Right forelimb (tissue), 1 donor: ENCODE data around the gene DPP4.
A peak's percentile ranks its signal among the peaks of the same experiment; 100 is the strongest.

Source experiments
- DNase-seq: peaks from one replicate; pipeline ENCODE4 v3.0.0-alpha.2; 2018

The DPP4 gene

DNA sequence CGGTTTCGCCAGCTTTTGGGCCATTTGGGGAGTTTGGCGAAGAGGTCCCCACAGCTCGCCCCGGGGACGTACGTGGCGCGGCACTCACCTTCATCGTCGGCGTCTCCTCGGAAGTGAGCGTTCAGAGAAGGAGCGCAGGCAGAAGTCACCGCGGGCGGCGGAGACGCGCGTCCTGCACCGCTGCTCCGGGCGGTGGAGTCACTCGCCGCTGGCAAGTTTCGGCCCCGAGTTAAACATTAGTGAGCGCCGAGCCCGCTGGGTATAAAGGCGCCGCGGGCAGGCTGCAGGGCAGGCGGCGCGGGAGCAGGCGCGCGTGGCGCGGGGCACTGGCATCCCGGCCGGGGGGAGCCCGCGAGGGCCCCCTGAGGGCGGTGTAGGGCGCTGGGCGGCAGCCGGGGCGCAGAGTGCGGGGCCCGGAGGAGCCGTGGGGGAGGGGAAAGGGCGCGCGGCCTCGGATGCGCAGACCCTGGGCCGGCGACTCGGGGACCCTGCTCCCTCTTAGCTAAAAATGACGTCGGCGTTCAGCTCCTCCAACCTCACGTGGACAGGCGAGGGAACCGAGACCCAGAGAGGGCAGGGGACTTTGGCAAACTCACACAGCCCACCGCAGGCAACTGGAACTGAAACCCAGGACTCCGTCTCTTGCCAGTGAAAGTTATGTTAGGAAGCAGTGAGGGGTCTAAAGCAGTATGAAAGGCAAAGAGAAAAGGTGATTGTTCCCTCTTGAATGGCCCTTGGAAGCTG is at the start of gene DPP4:
Gene DPP4 (minus strand): TSS at position 328 of the 744 bp plus-strand sequence. CDS start 234 bp downstream, at position 94.
- peak; percentile 56 for DNase-seq

DNA sequence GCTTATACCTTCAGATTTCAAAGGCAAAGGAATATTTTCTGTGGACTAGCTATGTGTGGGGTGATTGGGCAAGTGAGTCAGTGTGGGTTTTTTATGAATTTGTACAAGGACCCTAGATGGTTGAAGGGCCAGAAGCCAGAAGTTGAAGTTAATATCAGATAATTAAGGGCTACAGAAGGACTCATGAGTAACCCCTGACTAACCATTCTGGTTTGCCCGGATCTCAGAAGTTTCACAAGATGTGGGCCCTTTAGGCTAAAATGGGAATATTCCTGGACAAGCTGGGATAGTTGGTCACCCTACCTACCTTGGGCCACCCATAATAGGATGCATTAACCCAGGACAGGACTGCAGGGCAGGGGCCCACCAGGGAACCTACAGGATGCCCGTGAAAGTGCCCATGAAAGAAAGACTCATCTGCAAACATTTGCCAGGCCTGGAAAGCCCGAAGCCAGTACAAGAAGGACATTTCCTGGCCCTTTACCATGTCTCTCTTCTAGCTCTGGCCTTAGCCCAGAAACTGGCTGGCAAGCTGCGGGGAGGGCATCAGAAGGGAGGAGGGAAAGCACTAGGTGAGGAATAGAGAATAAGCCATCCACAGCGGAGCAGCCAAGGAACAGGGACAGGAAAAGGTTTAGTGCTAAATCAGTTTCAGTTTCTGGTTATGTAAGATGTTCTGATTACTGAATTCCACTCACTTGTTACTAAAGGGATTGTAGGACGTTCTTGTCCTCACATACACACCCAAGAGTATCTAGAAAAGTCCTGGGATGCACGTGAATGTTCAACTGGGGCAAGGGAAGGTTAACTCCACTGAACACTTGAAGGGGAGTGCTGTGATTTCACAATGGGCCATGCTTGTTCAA is 44.4 kb upstream of the DPP4 start:
- no peak for DNase-seq

DNA sequence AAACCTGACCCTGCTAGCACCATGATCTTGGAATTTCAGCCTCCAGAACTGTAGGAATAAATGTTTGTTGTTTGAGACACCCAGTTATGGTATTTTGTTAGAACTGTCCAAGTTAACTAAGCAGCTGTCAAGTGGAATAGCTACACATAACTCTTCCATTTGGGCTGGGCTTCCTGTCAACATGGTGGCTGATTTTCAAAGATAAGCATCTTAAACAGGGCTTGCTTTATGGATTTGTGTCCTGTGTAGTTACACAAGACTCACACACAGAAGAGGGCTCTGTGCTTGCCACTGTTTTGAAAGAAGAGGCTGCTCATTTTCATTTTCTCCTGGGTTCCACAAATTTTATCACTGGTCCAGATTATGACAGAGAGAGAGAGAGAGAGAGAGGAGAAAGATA is 42.3 kb upstream of the DPP4 start:
- no peak for DNase-seq

DNA sequence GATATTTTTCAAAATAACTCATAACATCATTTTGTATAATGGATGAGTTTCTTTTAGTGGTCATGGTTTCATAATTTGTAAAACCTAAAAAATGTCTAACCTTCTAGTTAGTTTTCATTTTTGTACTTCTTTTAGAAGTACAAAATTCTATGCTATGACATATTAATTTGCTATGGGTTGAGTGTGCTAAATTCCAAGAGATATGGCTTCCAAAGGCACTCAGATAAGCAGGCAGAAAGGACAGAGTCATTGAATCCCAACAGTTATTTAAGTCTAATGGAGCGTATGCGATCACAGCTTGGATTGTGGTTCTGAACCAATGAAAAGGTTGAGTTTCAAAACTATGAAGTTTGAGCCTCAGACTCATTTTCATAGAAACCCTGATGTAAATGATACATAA is 41.1 kb upstream of the DPP4 start:
- no peak for DNase-seq

DNA sequence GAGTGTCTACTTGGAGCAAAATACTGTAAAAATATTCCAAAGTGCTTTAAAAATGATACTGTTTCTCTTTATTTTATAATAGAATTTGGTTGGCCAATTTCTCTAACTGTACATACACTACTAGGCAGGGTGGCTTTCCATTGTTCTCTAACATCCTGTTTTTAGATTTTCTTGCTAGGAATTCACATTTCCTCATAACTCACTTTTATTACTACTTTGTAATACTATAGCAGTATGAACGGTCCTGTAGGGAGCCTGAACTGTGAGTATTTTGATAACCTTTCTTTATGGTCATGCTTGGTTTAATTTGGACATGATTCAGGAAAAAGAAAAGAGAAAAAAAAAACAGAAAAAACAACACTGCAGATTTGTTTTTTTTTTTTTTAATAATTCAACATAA is 40.3 kb upstream of the DPP4 start:
- no peak for DNase-seq

DNA sequence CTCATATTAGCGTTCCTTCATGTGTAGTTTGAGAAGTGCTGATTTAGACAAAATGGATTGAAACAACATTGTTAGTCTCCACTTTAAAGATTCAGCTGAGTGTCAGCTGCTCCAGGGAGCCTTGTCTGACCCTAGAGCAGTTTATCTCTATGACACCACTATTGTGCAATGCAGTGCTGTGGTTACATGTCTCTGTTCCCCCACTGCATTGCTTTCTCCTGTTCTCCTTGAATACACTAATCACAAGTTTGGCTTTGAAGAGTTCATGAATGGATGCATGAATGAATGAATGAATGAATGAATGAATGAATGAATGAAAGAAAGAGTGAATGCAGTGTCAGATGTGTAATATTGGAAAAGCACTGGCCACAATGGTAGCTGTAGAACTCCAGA is 39.8 kb upstream of the DPP4 start:
- no peak for DNase-seq

DNA sequence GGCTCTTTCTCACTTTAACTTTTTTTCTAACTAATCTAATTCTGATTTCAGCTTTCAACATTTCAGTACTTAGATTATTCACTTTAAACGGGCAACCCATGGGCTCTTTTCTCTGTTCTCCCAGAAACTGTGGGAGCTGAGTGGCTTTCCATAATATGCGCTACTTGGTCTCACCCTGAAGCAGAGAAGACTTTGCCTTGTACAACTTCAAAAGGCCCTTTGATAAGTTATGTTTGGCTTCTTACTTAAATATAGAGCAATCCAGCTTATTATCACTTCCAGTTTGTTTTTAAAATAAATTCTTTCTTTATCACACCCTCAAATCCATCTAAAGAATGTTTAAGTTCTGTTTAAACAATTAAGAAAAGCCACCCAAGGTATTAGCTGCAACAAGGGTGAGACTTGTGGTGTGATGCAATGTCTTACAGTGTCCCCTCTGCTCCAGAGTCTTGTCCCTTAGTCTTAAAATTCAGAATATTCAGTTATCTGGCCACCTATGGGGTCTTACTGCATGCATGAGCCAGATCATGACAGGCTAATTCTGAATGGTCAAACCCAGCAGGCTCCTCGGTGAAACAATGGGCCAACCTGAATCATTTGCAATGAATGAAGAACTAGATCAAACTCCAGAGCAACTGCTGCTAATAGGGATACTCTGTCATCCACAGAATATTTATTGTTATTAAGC is 39.2 kb upstream of the DPP4 start:
- DNase-seq = no peak

DNA sequence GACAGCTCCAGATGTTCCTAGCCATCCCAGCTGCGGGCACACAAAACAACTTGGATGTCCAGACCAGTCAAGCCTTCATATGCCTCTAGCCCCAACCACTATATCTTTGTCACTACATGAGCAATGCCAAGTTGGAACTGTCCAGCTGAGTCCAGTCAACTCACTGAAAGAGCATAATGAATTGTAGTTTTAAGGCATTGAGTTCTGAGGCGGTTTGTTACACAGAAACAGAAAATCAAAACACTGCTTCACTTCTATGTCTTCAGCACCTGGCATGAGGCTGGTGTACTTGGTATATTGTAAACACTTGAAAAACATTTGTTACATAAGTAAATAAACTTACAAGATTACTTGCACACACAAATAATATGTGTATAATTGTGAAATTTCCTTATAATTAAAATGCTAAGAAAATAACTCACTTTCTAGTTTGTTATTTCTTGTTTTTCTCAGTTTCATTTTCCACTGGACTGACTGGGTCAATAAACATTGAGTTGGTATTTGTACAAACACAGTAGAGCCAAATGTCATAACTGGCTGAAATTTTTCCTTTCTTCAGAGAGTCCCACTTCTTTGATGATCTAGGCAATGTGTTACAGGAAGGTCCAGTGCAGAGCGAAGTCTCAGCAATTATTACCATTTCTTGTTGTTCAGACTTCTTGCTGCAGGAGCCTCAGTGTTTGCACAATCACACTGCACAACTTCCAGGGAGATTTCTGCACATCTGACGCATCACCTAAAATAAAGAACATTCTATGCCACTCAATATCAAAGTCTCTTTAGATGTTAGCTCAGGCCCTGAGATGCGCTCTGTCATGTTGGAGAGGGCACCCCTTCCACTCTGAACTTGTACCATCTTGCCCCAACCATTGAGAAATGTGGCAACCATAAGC is 38.2 kb upstream of the DPP4 start:
- no peak for DNase-seq

DNA sequence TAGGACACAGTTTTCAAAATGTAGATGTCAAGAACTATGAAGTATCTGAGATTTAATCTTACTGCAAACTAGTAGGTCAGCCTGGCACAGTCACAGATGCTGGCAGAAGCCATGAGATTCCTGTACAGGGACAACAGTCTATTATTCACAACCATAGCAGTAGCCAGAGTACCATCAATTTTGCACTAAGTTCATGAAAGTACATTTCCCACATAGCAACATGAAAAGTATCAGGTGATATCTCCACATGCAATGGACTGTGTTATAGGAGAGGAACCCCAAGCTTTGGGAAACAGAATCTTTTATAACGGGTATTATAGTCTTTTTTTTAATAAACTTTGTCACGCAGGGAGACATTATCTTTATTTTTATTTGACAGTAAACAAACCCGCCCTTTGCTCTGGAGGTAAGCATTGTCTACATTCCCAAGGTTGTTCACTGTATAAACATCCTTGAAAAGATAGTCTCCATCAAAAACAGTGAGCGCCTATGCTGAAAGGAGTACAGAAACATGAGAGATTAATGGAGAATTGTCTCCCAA is 33.4 kb upstream of the DPP4 start:
- DNase-seq = no peak

DNA sequence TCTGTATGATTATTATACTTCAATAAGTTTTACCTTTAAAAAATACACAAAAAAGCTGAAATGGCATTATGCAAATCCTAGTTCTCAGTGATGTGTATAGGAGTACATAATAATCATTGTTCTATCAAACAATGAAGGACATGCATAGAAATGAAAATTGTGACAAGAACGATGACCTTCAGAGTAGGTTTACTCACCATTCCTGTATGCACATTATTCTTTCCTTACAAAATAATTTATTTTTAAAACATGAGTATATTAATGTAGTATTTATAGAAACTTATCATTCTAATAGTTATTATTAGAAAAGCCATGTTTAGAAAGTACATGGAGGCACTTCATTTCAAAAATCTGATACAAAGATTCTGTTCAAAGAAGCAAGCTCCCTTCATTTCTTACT is 32.7 kb upstream of the DPP4 start:
- DNase-seq = no peak

DNA sequence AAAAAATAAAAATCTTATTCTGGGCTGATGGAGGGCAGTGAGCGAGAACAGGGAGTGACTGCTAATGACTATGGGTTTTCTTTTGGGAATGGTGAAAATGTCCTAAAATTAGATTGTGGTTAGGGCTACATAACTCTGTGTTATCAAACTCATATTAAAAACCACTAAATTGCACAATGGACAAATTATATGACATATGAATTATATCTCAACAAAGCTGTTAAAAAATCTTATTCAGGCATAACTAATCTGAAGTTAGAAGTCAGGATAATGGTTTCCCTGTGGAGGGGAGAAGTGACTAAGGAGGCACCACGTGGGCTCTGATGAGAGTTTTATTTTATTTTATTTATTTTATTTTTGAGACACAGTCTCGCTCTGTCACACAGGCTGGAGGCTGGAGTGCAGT is 32.1 kb upstream of the DPP4 start:
- DNase-seq = no peak

DNA sequence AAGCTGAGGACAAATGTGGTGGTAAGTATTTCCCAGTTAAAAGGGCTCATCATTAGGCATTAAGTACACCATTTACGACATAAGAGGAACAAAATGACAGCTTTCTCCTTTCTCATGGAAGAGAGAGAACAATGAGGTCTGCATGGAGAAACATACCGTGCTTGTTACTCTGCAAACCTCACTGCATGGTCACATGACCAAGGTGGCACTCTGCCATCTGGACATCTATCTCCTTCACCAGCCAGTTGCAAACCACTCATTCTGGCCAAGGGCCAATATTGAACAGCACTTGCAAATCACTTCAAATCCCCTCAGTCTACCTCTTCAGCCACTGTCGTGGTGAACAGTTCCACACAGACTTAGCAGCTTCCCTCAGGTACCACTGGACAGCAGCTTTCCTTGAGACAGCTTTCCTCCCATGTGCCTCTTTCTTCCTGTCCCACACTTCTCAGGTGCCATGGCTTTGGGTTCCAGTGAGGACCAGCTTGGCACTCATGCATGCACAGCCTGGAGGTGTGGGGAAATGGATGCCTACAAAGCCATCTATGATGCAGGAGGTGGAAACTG is 29.5 kb upstream of the DPP4 start:
- no peak for DNase-seq

DNA sequence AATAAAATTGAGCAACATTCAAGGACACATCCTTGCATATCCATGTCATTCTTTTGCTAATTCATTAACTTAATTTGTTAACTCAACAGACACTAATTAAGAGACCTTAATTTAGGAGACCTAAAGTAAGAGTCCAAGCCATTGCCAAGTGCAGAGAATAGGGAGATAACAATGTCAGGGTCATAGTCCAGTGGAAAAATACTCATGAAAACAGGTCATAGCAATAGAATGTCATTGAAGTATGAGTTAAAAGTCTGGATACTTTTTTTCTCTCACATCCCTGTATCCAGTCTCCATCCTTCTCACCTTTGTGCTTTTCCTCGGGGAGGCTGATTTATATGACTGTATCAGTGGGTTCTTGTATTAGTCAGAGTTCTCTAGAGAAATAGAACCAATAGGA is 26.6 kb upstream of the DPP4 start:
- DNase-seq = no peak

DNA sequence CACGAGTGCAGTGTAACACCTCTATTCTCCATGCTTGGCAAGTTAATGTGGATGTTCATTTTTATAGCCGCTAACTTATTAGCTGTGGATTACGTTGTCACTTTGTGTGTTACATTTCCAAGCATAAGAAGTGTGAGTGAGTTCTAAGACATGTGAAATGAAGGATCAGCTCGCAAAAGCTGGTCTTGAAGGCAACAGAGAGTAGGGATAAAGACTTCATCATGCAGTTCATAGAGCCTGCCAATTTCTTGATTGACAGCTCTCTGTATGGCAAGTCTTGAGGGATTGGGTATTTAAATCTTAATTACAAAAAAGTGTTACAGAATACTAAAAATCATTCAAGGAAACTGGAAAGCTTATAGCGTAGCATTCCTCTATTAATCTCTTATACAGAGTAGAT is 25.8 kb upstream of the DPP4 start:
- DNase-seq = no peak

DNA sequence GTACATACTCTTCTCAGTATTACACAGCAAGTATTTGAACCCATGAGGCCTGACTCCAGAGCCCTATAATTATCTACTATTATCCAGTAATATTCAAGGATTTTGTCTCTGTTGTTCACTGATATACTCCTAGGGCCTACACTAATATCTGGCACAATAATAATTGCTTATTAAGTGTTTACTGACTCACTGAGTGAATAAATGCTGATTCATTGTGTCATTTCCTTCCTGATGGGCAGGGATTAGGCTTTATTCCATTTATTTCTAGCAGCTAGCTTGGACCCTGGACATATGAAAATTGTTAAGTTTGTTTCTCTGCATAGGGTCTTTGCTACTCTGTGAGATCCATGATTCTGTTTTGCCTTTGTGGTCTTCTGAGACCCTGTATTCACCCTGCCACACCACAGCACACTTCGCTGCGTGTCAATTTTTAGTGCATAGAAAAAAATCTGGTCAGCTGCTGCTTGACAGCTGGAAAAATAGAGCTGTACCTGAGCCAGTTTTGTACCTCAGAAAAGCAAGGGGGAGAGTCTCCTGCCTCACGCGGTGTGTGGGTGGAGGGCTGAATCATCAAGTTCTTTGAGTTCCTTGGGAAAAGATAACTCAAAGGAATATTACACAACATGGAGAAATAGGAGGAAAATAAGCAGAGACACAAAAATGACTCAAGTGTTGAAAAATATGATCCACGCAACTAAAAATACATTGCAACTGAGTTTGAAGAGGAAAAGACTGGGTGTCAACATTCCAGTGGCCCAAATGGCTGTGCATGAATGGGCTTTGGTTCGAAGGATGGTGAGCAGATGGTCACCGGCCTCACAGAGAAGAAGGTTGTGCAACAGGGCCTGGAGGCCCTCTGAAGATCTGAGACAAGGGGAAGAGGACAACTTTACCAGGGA is 18.9 kb upstream of the DPP4 start:
- DNase-seq = no peak

DNA sequence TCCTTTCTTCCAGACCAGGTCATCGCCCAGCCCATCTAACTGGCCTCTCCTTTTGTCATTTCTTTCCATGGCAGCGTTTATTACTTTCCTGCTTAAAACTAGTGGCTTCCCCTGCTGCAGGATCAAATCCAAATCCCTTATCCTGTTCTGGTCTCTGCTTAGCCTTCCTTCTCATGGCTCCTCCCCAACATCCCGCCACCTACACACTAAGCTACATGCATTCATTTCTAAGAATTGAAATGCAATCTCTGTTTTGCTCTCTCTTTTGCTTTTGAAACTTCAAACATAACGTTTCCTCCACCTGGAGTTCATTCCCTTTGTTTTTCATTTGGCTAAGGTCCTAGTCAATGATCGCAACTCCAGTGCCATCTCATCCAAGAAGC is 18.0 kb upstream of the DPP4 start:
- no peak for DNase-seq

DNA sequence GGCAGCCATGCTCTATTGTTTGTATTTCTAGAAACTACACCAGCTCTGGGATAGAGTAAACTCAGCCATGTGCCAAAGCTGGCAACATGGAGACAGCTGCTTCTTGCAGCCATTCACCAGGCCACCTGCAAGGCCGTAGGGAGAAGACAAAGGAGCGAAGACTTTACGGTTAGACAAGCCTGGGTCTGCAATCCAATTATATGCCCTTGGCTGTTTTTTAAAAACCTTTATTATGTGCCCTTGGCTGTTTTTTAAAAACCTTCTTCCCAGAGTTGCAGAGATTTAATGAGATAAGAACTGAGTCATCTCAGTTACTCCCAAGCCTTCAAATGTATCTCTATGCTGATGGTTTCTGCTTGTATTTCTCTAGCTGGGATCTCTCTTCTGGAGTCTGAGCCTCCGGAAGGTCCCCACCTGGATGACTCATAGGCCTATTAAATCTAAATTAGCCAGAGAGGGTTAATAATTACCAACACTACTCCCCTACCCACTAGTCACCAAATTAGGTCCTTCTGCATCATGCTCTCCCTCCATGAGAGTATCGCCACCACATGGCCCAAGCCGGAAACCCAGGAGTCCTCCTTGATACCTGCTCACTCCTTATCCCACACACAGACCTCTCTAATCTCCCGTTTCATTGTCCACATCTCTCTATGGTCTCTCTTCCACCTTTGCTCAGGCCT is 17.5 kb upstream of the DPP4 start:
- no peak for DNase-seq

DNA sequence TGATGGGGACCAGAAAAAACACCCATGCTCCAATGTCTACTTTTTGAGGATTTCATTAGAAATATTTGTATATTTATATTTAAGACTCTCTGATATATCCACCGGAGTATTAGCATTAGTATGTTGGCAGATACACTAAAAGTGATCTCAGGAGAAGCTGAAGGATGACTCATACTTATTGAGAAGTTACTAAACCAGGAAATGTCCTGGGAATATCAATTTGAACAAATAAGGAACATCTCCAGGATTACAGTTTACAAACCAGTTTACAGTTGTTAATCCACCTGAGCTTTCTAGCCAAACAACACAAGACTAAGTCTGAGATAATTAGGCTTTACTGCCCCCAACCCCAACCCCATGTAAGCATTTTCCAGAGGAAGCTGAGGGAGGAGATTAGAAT is 16.1 kb upstream of the DPP4 start:
- DNase-seq = no peak

DNA sequence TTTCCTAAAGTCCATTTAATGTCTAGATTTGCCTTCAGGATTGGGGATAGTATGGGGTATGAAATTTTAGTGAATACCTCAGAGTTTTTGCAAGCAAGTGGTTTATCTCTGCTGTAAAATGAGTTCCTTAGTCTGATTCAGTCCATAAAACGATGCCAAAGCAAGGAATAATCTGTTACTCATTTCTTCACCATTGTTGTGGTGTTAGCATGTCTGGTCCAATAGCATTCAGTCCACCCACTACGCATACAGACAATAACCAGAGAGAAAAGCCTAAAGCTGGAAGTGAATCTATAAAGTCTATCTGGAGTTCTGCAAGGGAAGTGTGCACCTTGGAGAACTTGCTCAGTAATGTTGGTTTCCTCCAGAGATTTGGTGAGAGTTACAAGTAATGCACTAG is 12.9 kb upstream of the DPP4 start:
- DNase-seq = no peak
